Loucy (cell line): ENCODE data around the gene TEKT3.

Source experiments
- H2AFZ ChIP-seq: fragments of 200-600 bp; sonication (generic); 2 replicates; pipeline ENCODE4 v1.6.0; 2016; ENCODE audit warnings: antibody characterized with exemption, mild to moderate bottlenecking, low read length, moderate library complexity
- H3F3A ChIP-seq: fragments of 200-600 bp; 2 replicates; pipeline ENCODE4 v1.6.0; 2016; ENCODE audit warnings: antibody characterized with exemption, low read depth, mild to moderate bottlenecking
- H3K27me3 ChIP-seq: fragments of 200-600 bp; sonication (generic); 2 replicates; pipeline ENCODE4 v1.6.1; 2014; ENCODE audit warnings: low read length, mild to moderate bottlenecking; ENCODE audit not compliant: insufficient read depth, poor library complexity, severe bottlenecking
- H3K36me3 ChIP-seq: fragments of 200-600 bp; sonication (generic); 2 replicates; pipeline ENCODE4 v1.6.1; 2016; ENCODE audit warnings: low read length; ENCODE audit not compliant: insufficient read depth
- H3K4me1 ChIP-seq: fragments of 200-600 bp; sonication (generic); 2 replicates; pipeline ENCODE4 v1.5.1; 2014; ENCODE audit warnings: low read length, mild to moderate bottlenecking; ENCODE audit not compliant: insufficient read depth, poor library complexity, severe bottlenecking
- H3K4me2 ChIP-seq: fragments of 200-600 bp; sonication (generic); 2 replicates; pipeline ENCODE4 v1.6.0; 2014; ENCODE audit warnings: antibody characterized with exemption, low read length, low read depth, mild to moderate bottlenecking; ENCODE audit not compliant: poor library complexity, severe bottlenecking
- H3K4me3 ChIP-seq: fragments of 200-600 bp; sonication (generic); 2 replicates; pipeline ENCODE4 v1.5.1; 2014; ENCODE audit warnings: low read length, mild to moderate bottlenecking, mixed read lengths; ENCODE audit not compliant: poor library complexity, severe bottlenecking
- H3K79me2 ChIP-seq: fragments of 200-600 bp; sonication (generic); 2 replicates; pipeline ENCODE4 v1.6.1; 2014; ENCODE audit warnings: low read length; ENCODE audit not compliant: insufficient read depth
- H3K9ac ChIP-seq: fragments of 200-600 bp; sonication (generic); 2 replicates; pipeline ENCODE4 v1.6.0; 2014; ENCODE audit warnings: mild to moderate bottlenecking, low read depth, low read length, moderate library complexity; ENCODE audit not compliant: poor library complexity, severe bottlenecking
- H3K9me2 ChIP-seq: fragments of 200-600 bp; sonication (generic); replicated peaks from 2 replicates; pipeline ENCODE4 v1.6.1; 2016; ENCODE audit warnings: low read depth, low read length, mixed read lengths
- H3K9me3 ChIP-seq: fragments of 200-600 bp; sonication (generic); 2 replicates; pipeline ENCODE4 v1.6.1; 2014; ENCODE audit warnings: mild to moderate bottlenecking, antibody characterized with exemption, low read length, low read depth; ENCODE audit not compliant: insufficient read depth
- H4K20me1 ChIP-seq: fragments of 200-600 bp; sonication (generic); 2 replicates; pipeline ENCODE4 v1.6.0; 2014; ENCODE audit warnings: antibody characterized with exemption, low read length, mild to moderate bottlenecking; ENCODE audit not compliant: insufficient read depth, poor library complexity, severe bottlenecking
- CTCF ChIP-seq: fragments of 200-600 bp; sonication (generic); conservative IDR thresholded peaks from 2 replicates; pipeline ENCODE4 v1.5.1; 2014; ENCODE audit warnings: mild to moderate bottlenecking, antibody characterized with exemption, low read length
- EZH2phosphoT487 ChIP-seq: fragments of 200-600 bp; IDR thresholded peaks from 2 replicates; pipeline ENCODE4 v1.6.1; 2018; ENCODE audit warnings: antibody characterized with exemption, mild to moderate bottlenecking, moderate library complexity, borderline replicate concordance

TEKT3 gene

GRCh38 chr17:15284537-15284936 lies 56.9 kb downstream of the TEKT3 start:
- Histone ChIP-seq H2AFZ (no peak overlapping the region), H3K27me3 (no peaks in the 10 kb centered on the region), H3K4me2 (no peak overlapping the region), H4K20me1 (no peaks in the 10 kb centered on the region), H3K9me3 (no peaks in the 10 kb centered on the region), H3F3A (no peaks in the 10 kb centered on the region), H3K9ac (no peak overlapping the region), H3K36me3 (no peaks in the 10 kb centered on the region), H3K4me1 (no peaks in the 10 kb centered on the region), H3K79me2 (no peaks in the 10 kb centered on the region), H3K4me3 (no peak overlapping the region), H3K9me2 (no peaks in the 10 kb centered on the region)
- TF ChIP-seq EZH2phosphoT487 (no peak), CTCF (no peak)

GRCh38 chr17:15284107-15284506 lies 57.3 kb downstream of the TEKT3 start:
- H2AFZ ChIP-seq, result no peak overlapping the region
- H3K27me3 ChIP-seq, result no peaks in the 10 kb centered on the region
- no peaks in the 10 kb centered on the region for H3K4me1 ChIP-seq
- no peaks in the 10 kb centered on the region for H3K36me3 ChIP-seq
- H3K79me2 ChIP-seq, result no peaks in the 10 kb centered on the region
- no peak overlapping the region for H3K4me3 ChIP-seq
- H4K20me1 ChIP-seq, result no peaks in the 10 kb centered on the region
- no peak overlapping the region for H3K4me2 ChIP-seq
- H3K9ac ChIP-seq, result no peak overlapping the region
- no peaks in the 10 kb centered on the region for H3F3A ChIP-seq
- no peaks in the 10 kb centered on the region for H3K9me3 ChIP-seq
- no peak for TF ChIP-seq CTCF
- no peak for TF ChIP-seq EZH2phosphoT487
- H3K9me2 ChIP-seq, result no peaks in the 10 kb centered on the region

- no peaks in the 10 kb centered on the region for H4K20me1 ChIP-seq
- no peak overlapping the region for H2AFZ ChIP-seq
- H3K9me2 ChIP-seq, result no peaks in the 10 kb centered on the region
- H3K4me1 ChIP-seq, result no peaks in the 10 kb centered on the region
- H3K79me2 ChIP-seq, result no peaks in the 10 kb centered on the region
- TF ChIP-seq EZH2phosphoT487, result no peak
- no peak for TF ChIP-seq CTCF
- H3K9ac ChIP-seq, result no peak overlapping the region
- H3K36me3 ChIP-seq, result no peaks in the 10 kb centered on the region
- no peak overlapping the region for H3K4me3 ChIP-seq
- H3K27me3 ChIP-seq, result no peaks in the 10 kb centered on the region
- H3K4me2 ChIP-seq, result no peak overlapping the region
- no peaks in the 10 kb centered on the region for H3K9me3 ChIP-seq
- H3F3A ChIP-seq, result no peaks in the 10 kb centered on the region
Measured at GRCh38 chr17:15281909-15282308, 59.5 kb downstream of the TEKT3 start.
